ENCODE measurements around the gene LY6G5C.

DNA sequence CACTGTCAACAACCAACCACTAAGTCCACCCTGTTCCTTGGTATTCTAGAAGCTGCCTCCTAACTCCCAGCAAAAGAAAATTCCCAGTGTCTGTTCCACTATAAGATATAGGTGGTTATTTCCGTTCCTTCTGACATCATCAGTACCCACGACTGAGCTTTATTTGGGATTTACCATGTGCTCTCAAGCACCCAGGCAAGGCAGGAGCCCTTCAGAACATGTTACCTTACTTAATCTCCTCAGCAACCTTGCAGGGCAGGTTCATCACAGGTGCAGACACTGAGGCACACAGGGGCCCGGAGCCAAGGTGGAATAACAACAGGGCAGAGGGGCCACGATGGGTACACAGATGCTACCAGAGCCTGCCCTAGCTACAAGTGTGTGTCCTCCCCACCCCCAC, 11.5 kb upstream of the LY6G5C start:
- TF ChIP-seq, protein P1, sequence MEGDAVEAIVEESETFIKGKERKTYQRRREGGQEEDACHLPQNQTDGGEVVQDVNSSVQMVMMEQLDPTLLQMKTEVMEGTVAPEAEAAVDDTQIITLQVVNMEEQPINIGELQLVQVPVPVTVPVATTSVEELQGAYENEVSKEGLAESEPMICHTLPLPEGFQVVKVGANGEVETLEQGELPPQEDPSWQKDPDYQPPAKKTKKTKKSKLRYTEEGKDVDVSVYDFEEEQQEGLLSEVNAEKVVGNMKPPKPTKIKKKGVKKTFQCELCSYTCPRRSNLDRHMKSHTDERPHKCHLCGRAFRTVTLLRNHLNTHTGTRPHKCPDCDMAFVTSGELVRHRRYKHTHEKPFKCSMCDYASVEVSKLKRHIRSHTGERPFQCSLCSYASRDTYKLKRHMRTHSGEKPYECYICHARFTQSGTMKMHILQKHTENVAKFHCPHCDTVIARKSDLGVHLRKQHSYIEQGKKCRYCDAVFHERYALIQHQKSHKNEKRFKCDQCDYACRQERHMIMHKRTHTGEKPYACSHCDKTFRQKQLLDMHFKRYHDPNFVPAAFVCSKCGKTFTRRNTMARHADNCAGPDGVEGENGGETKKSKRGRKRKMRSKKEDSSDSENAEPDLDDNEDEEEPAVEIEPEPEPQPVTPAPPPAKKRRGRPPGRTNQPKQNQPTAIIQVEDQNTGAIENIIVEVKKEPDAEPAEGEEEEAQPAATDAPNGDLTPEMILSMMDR (conservative IDR thresholded peaks at IDR 0.05; ENCODE audit: low read depth in 2 of 2), result no peak
- no peak for TF ChIP-seq EZH2 (IDR thresholded peaks at IDR 0.05; ENCODE audit: low read depth, unreplicated experiment)
- no peak for TF ChIP-seq POLR2AphosphoS5 (IDR thresholded peaks at IDR 0.05; ENCODE audit: low read depth)
- no peak for TF ChIP-seq CREB1 (CRISPR knock-in tag; IDR thresholded peaks at IDR 0.05; ENCODE audit: low read depth)
- no peak for TF ChIP-seq REST (IDR thresholded peaks at IDR 0.05; ENCODE audit: unreplicated experiment)
- no peak for TF ChIP-seq JUNB (IDR thresholded peaks at IDR 0.05; ENCODE audit: unreplicated experiment)
- no peak for TF ChIP-seq EZH2phosphoT487 (IDR thresholded peaks at IDR 0.05; ENCODE audit: unreplicated experiment)
- no peak for TF ChIP-seq STAT1 (IDR thresholded peaks at IDR 0.05; ENCODE audit: unreplicated experiment)
- no peak for TF ChIP-seq NANOG (IDR thresholded peaks at IDR 0.05; ENCODE audit: borderline replicate concordance)
- no peak for TF ChIP-seq ETS1 (IDR thresholded peaks at IDR 0.05)
- TF ChIP-seq ZNF462 (CRISPR knock-in tag; IDR thresholded peaks at IDR 0.05), result no peak
- no peak for TF ChIP-seq ZNF331 (CRISPR knock-in tag; IDR thresholded peaks at IDR 0.05; ENCODE audit: low read depth)
- no peak for TF ChIP-seq ZNF114 (CRISPR knock-in tag; IDR thresholded peaks at IDR 0.05)

Measured in GM23338 (cell line).